CD4-positive, alpha-beta memory T cell (primary cell): ENCODE measurements around the gene ZSCAN5A. TPM values are rescaled to one million over a fixed set of nuclear protein-coding genes. Genes with fewer than 3 reads are reported as not detected.
"Not testable (repeated sequence)": the region's sequence is repeated elsewhere in the genome, so short reads cannot be mapped to it uniquely, and the experiment has no call there.

Experiments used
- CTCF ChIA-PET: fragments of 350-600 bp; sonication (Branson Sonifier 250); formaldehyde crosslinking; loops from one replicate; lab custom pipeline; 2021; ENCODE audit warnings: inconsistent platforms; ENCODE audit not compliant: partially characterized antibody; lab: Charles Lee
- POLR2A ChIA-PET: fragments of 350-600 bp; sonication (Branson Sonifier 250); formaldehyde crosslinking; loops from one replicate; lab custom pipeline; 2021; ENCODE audit not compliant: partially characterized antibody; lab: Charles Lee
- DNase-seq, 5 donors: peaks; one replicate each; pipeline versions ENCODE4 v3.0.0 to v3.0.0-alpha.2; 2020 to 2022; ENCODE audit warnings: mixed read lengths in 1 of 5
- H3K27ac ChIP-seq: one replicate; pipeline ENCODE4 v1.7.0; 2013; ENCODE audit warnings: low read depth, low read length
- H3K27me3 ChIP-seq: 2 replicates; pipeline ENCODE4 v1.7.0; 2013; ENCODE audit warnings: mild to moderate bottlenecking, low read length, moderate library complexity; ENCODE audit not compliant: insufficient read depth
- H3K36me3 ChIP-seq: 2 replicates; pipeline ENCODE4 v1.7.0; 2013; ENCODE audit warnings: mild to moderate bottlenecking, low read length, moderate library complexity; ENCODE audit not compliant: insufficient read depth
- H3K4me1 ChIP-seq: 2 replicates; pipeline ENCODE4 v1.7.0; 2013; ENCODE audit warnings: mild to moderate bottlenecking, low read length, moderate library complexity; ENCODE audit not compliant: insufficient read depth
- H3K4me3 ChIP-seq, 2 donors: one replicate each; pipeline ENCODE4 v1.7.0; 2013; ENCODE audit warnings: low read length in 2 of 2, mild to moderate bottlenecking in 1 of 2
- H3K9me3 ChIP-seq, 2 donors: one replicate each; pipeline ENCODE4 v1.7.0; 2013; ENCODE audit warnings: low read length in 2 of 2, control low read depth in 1 of 2; ENCODE audit not compliant: control insufficient read depth in 1 of 2
- H3K27ac Mint-ChIP-seq, 7 donors: one replicate each; pipeline ENCODE4 v1.8.0; 2020 to 2021; ENCODE audit warnings: mixed read lengths in 7 of 7, mild to moderate bottlenecking in 6 of 7, inconsistent platforms in 3 of 7, moderate library complexity in 3 of 7
- H3K27me3 Mint-ChIP-seq, 2 donors: one replicate each; pipeline ENCODE4 v1.8.0; 2020 to 2021; ENCODE audit warnings: mixed read lengths in 2 of 2
- H3K36me3 Mint-ChIP-seq, 2 donors: one replicate each; pipeline ENCODE4 v1.8.0; 2020 to 2021; ENCODE audit warnings: mixed read lengths in 2 of 2, inconsistent platforms in 1 of 2, mild to moderate bottlenecking in 1 of 2
- H3K4me1 Mint-ChIP-seq, 4 donors: one replicate each; pipeline ENCODE4 v1.8.0; 2020 to 2021; ENCODE audit warnings: mixed read lengths in 4 of 4, mild to moderate bottlenecking in 1 of 4
- H3K4me3 Mint-ChIP-seq, 8 donors: one replicate each; pipeline ENCODE4 v1.8.0; 2020 to 2021; ENCODE audit warnings: mixed read lengths in 8 of 8, mild to moderate bottlenecking in 7 of 8, moderate library complexity in 6 of 8, inconsistent platforms in 3 of 8
- H3K9me3 Mint-ChIP-seq, 8 donors: one replicate each; pipeline ENCODE4 v1.8.0; 2020 to 2021; ENCODE audit warnings: mixed read lengths in 8 of 8, mild to moderate bottlenecking in 5 of 8, inconsistent platforms in 3 of 8, moderate library complexity in 1 of 8
- intact Hi-C: fragments of 100-400 bp; cut with micrococcal nuclease; formaldehyde crosslinking; loops from one replicate; pipeline ENCODE4 v1.15.1; 2023
- polyA plus RNA-seq, 2 donors: library from polyadenylated mRNA; unstranded; fragments of 300-500 nt; fragmentation: Illumina TruSeq; gene quantifications; one replicate each; pipeline ENCODE4 v1.2.3, GENCODE V29; 2021
- total RNA-seq, 2 experiments: library from RNA; stranded (reverse); gene quantifications; one replicate each; pipeline ENCODE4 v1.2.3, GENCODE V29; 2021

Gene ZSCAN5A
- total and polyA plus RNA-seq, 4 experiments from 2014 or later, result 9.7 to 14.6 (median 11.0) TPM

- CTCF ChIA-PET, result interaction anchor here (1.2 to 5.1 kb wide), 2 partner anchors 97 to 110 kb away, joined by 3 to 29 read pairs; no protein-coding TSS in a partner anchor
- H3K27me3 Mint-ChIP-seq, H3K27ac ChIP-seq, DNase-seq, H3K4me3 ChIP-seq, intact Hi-C loops, H3K27ac Mint-ChIP-seq, H3K4me1 ChIP-seq, H3K9me3 Mint-ChIP-seq, H3K27me3 ChIP-seq, POLR2A ChIA-PET, H3K9me3 ChIP-seq, H3K36me3 ChIP-seq, H3K4me3 Mint-ChIP-seq, H3K4me1 Mint-ChIP-seq, H3K36me3 Mint-ChIP-seq: not testable (repeated sequence)
Measured at GRCh38 chr19:56175861-56176307, 138.8 kb downstream of the ZSCAN5A start, which contains the start of gene GALP. Gene GALP (plus strand): TSS chr19:56176008. CDS start chr19:56177109, 1,101 bp downstream.

DNA sequence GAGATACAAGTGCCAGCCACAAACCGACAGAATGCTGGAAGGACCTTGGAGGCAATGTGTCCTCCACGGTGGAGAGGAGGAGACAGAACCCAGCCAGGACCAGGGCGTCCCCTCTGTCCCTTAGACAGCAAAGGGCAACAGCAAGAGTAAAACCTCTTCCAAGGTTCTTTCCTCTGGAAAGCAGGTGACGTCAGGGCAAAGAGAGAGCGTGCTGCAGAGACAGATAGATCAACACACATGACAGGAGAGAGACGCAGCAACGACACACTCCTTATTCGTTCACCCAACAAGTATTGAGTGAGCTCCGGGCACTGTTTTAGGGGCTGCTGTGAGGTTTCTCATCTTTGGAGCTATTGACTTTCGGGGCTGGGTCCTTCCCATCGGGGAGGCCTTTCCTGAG is 140.1 kb downstream of the ZSCAN5A start:
- Mint-ChIP-seq H3K27ac (no peak overlapping the region), H3K4me3 (no peak overlapping the region), H3K9me3 (no peaks in the 10 kb centered on the region), H3K27me3 (peaks cover 11 to 13% of the 10 kb centered on the region in 2 donors), H3K36me3 (no peaks in the 10 kb centered on the region), H3K4me1 (peaks cover 0 to 5% (median 3%) of the 10 kb centered on the region in 4 donors)
- no peak overlapping the region for H3K27ac ChIP-seq
- ChIA-PET POLR2A (no interaction called here), CTCF (interaction anchor here (1.6 to 5.1 kb wide), 3 partner anchors 94 to 108 kb away, joined by 4 to 48 read pairs (median 29); no protein-coding TSS in a partner anchor)
- no peaks in the 10 kb centered on the region for H3K9me3 ChIP-seq
- H3K4me3 ChIP-seq, result no peak overlapping the region
- no peaks in the 10 kb centered on the region for H3K27me3 ChIP-seq
- no peaks in the 10 kb centered on the region for H3K4me1 ChIP-seq
- no peaks in the 10 kb centered on the region for H3K36me3 ChIP-seq
- no peak for DNase-seq
- intact Hi-C loops, result no loop called here

DNA sequence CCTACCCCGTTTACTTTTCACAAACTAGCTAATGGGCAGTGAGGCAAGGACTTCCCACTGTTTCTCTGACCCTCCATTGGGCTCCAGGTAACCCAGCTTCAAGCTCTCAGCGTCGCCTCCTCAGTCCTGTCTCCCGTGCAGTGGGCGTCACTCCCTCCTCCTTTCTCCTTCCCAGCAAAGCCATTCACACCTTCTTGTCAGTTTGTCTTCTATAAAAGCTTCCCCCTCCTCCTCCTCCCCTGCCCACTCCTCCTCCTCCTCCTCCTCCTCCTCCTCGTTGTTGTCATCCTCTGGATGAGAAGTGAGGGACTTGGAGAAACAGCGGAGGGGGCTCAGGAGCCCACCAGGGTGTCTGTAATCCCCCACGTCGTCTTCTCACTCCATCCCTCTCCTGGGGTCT is 140.6 kb downstream of the ZSCAN5A start:
- no peaks in the 10 kb centered on the region for H3K36me3 ChIP-seq
- no peak overlapping the region for H3K4me3 Mint-ChIP-seq
- H3K27ac Mint-ChIP-seq, result no peak overlapping the region
- no peaks in the 10 kb centered on the region for H3K27me3 ChIP-seq
- H3K9me3 Mint-ChIP-seq, result no peaks in the 10 kb centered on the region
- ChIA-PET CTCF (interaction anchor here (1.6 to 5.1 kb wide), 4 partner anchors 13 to 108 kb away, joined by 4 to 48 read pairs (median 16); no protein-coding TSS in a partner anchor), POLR2A (no interaction called here)
- no peaks in the 10 kb centered on the region for H3K4me1 ChIP-seq
- DNase-seq, result no peak
- intact Hi-C loops, result no loop called here
- H3K9me3 ChIP-seq, result no peaks in the 10 kb centered on the region
- no peaks in the 10 kb centered on the region for H3K36me3 Mint-ChIP-seq
- peaks cover 11 to 13% of the 10 kb centered on the region in 2 donors for H3K27me3 Mint-ChIP-seq
- H3K4me1 Mint-ChIP-seq, result peaks cover 0 to 5% (median 3%) of the 10 kb centered on the region in 4 donors
- no peak overlapping the region for H3K4me3 ChIP-seq
- H3K27ac ChIP-seq, result no peak overlapping the region

Other genes starting within 250 kb of the ZSCAN5A start
- 10 to 100 TPM; 29.6 to 34.1 TPM for gene ZNF787, start 193.5 kb downstream of the ZSCAN5A start, total RNA-seq
- 1 to 10 TPM in 1 of 2 donors, under 1 TPM in 1; 0.67 to 3.1 TPM for gene ZNF787, start 193.5 kb downstream of the ZSCAN5A start, polyA plus RNA-seq
- 10 to 100 TPM; 33.2 to 42.8 TPM for gene ZNF444, start 173.6 kb downstream of the ZSCAN5A start, total RNA-seq
- 10 to 100 TPM in 1 of 2 donors, 1 to 10 TPM in 1; 6.2 to 20.8 TPM for gene ZNF444, start 173.6 kb downstream of the ZSCAN5A start, polyA plus RNA-seq
- not detected for gene GALP, start 138.8 kb downstream of the ZSCAN5A start, total RNA-seq
- not detected for gene GALP, start 138.8 kb downstream of the ZSCAN5A start, polyA plus RNA-seq
- not detected for gene ZSCAN5B, start 117.1 kb downstream of the ZSCAN5A start, total RNA-seq
- gene ZSCAN5B, start 117.1 kb downstream of the ZSCAN5A start, polyA plus RNA-seq, result not detected
- gene ZSCAN5C, start 112.6 kb downstream of the ZSCAN5A start, total RNA-seq, result not detected
- not detected for gene ZSCAN5C, start 112.6 kb downstream of the ZSCAN5A start, polyA plus RNA-seq
- gene EDDM13, start 42.1 kb downstream of the ZSCAN5A start, total RNA-seq, result not detected
- gene EDDM13, start 42.1 kb downstream of the ZSCAN5A start, polyA plus RNA-seq, result 1 to 10 TPM in 1 of 2 donors, not detected in 1; 1.6 TPM
- 1 to 10 TPM; 7.3 to 7.8 TPM for gene ZNF582, start 78.7 kb upstream of the ZSCAN5A start, total RNA-seq
- 1 to 10 TPM; 3.0 to 6.5 TPM for gene ZNF582, start 78.7 kb upstream of the ZSCAN5A start, polyA plus RNA-seq
- gene ZNF583, start 89.5 kb upstream of the ZSCAN5A start, total RNA-seq, result 10 to 100 TPM in 1 of 2 experiments, 1 to 10 TPM in 1; 9.2 to 14.4 TPM
- gene ZNF583, start 89.5 kb upstream of the ZSCAN5A start, polyA plus RNA-seq, result 10 to 100 TPM; 10.2 to 16.5 TPM
- under 1 TPM in 1 of 2 experiments, not detected in 1; 0.15 TPM for gene ZNF667, start 162.5 kb upstream of the ZSCAN5A start, total RNA-seq
- under 1 TPM; 0.09 to 0.23 TPM for gene ZNF667, start 162.5 kb upstream of the ZSCAN5A start, polyA plus RNA-seq
- gene ZNF471, start 193.0 kb upstream of the ZSCAN5A start, total RNA-seq, result 1 to 10 TPM; 1.1 to 1.7 TPM
- gene ZNF471, start 193.0 kb upstream of the ZSCAN5A start, polyA plus RNA-seq, result under 1 TPM; 0.31 to 0.89 TPM
- 1 to 10 TPM; 8.3 to 8.8 TPM for gene ZFP28, start 224.1 kb upstream of the ZSCAN5A start, total RNA-seq
- gene ZFP28, start 224.1 kb upstream of the ZSCAN5A start, polyA plus RNA-seq, result 1 to 10 TPM; 1.5 to 3.0 TPM